Omental fat pad (tissue), 4 donors: Measurements from ENCODE around the gene SSH2. TPM values are rescaled to one million over a fixed set of nuclear protein-coding genes. Genes with fewer than 3 reads are reported as not detected.

ENCODE experiments used
- ATAC-seq: fragments of 150-250 bp; one replicate; pipeline ENCODE4 v1.9.1; 2016; ENCODE audit warnings: mild to moderate bottlenecking, moderate library complexity; ENCODE audit not compliant: low FRiP score
- DNase-seq: peaks from one replicate; pipeline ENCODE4 v3.0.0-alpha.2; 2019; ENCODE audit warnings: low spot score
- total RNA-seq, 4 donors: library from RNA; depleted of rRNA; stranded (reverse); fragments of >200 nt; gene quantifications; one replicate each; pipeline ENCODE4 v1.1.0, GENCODE V29; 2016
- TF ChIP-seq, protein P1 (sequence below), 3 donors: fragments of 450-650 bp; IDR thresholded peaks; one replicate each; pipeline ENCODE4 v1.5.1; 2016 to 2017; ENCODE audit warnings: antibody characterized with exemption in 3 of 3, mild to moderate bottlenecking in 3 of 3, moderate library complexity in 2 of 3

The SSH2 gene
- total RNA-seq, 4 donors from 2014 or later: 25.1 to 88.0 (median 35.8) TPM

GRCh38 chr17:29630630-29631193 is 299.3 kb downstream of the SSH2 start:
- no peak for ATAC-seq
- no peak for DNase-seq
- TF ChIP-seq, protein P1, sequence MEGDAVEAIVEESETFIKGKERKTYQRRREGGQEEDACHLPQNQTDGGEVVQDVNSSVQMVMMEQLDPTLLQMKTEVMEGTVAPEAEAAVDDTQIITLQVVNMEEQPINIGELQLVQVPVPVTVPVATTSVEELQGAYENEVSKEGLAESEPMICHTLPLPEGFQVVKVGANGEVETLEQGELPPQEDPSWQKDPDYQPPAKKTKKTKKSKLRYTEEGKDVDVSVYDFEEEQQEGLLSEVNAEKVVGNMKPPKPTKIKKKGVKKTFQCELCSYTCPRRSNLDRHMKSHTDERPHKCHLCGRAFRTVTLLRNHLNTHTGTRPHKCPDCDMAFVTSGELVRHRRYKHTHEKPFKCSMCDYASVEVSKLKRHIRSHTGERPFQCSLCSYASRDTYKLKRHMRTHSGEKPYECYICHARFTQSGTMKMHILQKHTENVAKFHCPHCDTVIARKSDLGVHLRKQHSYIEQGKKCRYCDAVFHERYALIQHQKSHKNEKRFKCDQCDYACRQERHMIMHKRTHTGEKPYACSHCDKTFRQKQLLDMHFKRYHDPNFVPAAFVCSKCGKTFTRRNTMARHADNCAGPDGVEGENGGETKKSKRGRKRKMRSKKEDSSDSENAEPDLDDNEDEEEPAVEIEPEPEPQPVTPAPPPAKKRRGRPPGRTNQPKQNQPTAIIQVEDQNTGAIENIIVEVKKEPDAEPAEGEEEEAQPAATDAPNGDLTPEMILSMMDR (IDR thresholded peaks at IDR 0.05): no peak

- no peak for ATAC-seq
- TF ChIP-seq, protein P1 (IDR thresholded peaks at IDR 0.05): no peak
Measured at GRCh38 chr17:29629839-29630238, 300.2 kb downstream of the SSH2 start.

DNA sequence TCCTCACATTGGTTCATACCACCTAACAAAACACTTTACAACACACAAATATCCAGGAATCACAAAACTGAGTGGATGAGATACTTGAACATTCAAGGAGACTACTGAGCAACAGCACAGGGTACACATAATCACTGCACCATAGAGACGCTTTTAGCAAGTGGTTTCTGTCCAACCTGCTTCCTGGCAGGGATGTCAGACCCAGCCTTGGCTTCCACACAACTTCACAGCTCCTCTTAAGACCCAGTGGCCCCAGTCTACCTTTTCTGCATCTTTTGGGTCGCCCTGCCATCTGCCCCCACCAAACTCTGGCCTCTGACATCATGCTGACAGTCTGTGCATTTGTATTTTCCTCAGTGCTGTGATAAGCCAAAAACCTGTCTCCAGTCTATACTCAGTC is 301.4 kb downstream of the SSH2 start:
- TF ChIP-seq, protein P1 (IDR thresholded peaks at IDR 0.05): no peak
- no peak for ATAC-seq
- DNase-seq: no peak

More at GRCh38 chr17:29629839-29630238, 300.2 kb downstream of the SSH2 start:
- no peak for DNase-seq

DNA sequence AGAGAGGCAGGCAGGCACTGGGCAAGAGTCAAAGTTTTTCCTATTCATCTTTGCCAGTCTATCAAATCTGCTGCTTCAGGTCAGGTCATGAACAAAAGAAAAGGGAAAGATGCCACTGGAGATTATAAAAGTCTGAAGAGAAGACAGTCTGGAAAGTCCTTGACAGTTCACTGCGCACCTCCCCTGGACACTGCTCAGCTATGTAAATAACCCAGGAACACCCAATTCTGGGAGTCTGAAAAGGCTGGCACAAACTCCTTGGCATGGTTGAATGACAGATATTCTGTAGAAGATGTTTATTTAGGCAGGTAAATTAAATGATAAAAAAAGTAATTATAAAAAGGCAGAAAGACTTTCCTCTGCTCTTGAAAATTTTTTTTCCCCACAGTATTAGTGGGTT is 302.1 kb downstream of the SSH2 start:
- DNase-seq: no peak
- ATAC-seq: no peak
- TF ChIP-seq, protein P1 (IDR thresholded peaks at IDR 0.05): no peak

GRCh38 chr17:29625037-29625750 is 304.8 kb downstream of the SSH2 start:
- ATAC-seq: no peak
- no peak for DNase-seq
- TF ChIP-seq, protein P1 (IDR thresholded peaks at IDR 0.05): no peak

DNA sequence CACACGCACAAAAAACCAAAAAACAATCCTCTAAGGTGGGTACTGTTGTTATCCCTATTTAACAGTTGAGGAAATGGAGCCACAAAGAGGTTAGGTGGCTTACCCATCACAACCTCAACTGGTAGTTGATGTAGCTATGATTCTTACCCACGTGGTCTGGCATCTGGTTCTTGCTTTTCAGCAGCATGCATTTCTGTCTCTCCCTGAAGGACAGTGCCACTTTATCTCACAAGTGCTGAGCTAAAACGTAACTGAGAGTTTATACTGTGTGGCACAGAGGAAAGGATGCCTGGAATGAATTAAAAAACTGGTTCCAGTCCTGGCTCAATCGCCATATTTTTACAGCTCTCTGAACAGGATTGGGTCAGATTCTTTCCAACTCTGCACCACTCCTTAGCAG is 305.4 kb downstream of the SSH2 start:
- ATAC-seq (no peak), DNase-seq (no peak)
- TF ChIP-seq, protein P1 (IDR thresholded peaks at IDR 0.05): no peak

DNA sequence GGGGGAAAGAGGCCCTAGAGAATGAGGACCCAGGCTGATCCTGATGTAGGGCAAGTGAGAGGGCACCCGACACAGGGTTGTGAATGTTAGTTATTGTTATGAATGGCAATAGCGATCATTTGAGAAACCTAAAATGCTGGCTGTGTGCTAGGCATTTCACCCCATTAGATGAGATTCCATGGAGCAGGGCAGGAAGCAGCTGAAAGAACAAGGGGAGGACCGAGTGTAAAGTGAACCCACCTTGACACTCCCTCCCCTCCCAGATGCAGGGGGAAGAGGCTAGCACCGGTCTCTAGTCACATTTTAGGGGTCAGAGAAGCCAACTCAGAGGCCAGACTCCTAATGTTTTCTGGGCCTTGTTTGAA is 306.8 kb downstream of the SSH2 start:
- TF ChIP-seq, protein P1 (IDR thresholded peaks at IDR 0.05): no peak

More for the DNA sequence above, 306.8 kb downstream of the SSH2 start:
- DNase-seq (no peak), ATAC-seq (no peak)
